Mesendoderm (in vitro differentiated cells): ENCODE data around the gene DDX60.

ENCODE experiments used
- DNase-seq: peaks from one replicate; pipeline ENCODE4 v3.0.0; 2013
- H2AK5ac ChIP-seq: 2 replicates; pipeline ENCODE4 v1.6.1; 2013; ENCODE audit warnings: low read length, inconsistent platforms
- H2BK120ac ChIP-seq: 2 replicates; pipeline ENCODE4 v1.6.1; 2013; ENCODE audit warnings: low read depth, mild to moderate bottlenecking, low read length, moderate library complexity, mixed read lengths
- H2BK15ac ChIP-seq: replicated peaks from 2 replicates; pipeline ENCODE4 v1.6.1; 2013; ENCODE audit warnings: low read depth, mild to moderate bottlenecking, moderate library complexity
- H2BK5ac ChIP-seq: 2 replicates; pipeline ENCODE4 v1.6.1; 2013; ENCODE audit warnings: low read length, inconsistent platforms
- H3K18ac ChIP-seq: 2 replicates; pipeline ENCODE4 v1.6.1; 2013; ENCODE audit warnings: mild to moderate bottlenecking, low read length, mixed read lengths
- H3K23ac ChIP-seq: one replicate; pipeline ENCODE4 v1.6.1; 2013; ENCODE audit warnings: low read length
- H3K27ac ChIP-seq: 2 replicates; pipeline ENCODE4 v1.5.1; 2013; ENCODE audit warnings: low read depth, mild to moderate bottlenecking, inconsistent platforms, low read length, moderate library complexity
- H3K27me3 ChIP-seq: 2 replicates; pipeline ENCODE4 v1.6.1; 2013; ENCODE audit warnings: low read length, control low read depth, mild to moderate bottlenecking, inconsistent platforms; ENCODE audit not compliant: insufficient read depth, poor library complexity
- H3K36me3 ChIP-seq: 2 replicates; pipeline ENCODE4 v1.6.1; 2013; ENCODE audit warnings: low read length, inconsistent platforms; ENCODE audit not compliant: control insufficient read depth, insufficient read depth
- H3K4ac ChIP-seq: one replicate; pipeline ENCODE4 v1.6.1; 2013; ENCODE audit warnings: low read depth, mild to moderate bottlenecking, low read length, moderate library complexity
- H3K4me1 ChIP-seq: 2 replicates; pipeline ENCODE4 v1.6.1; 2013; ENCODE audit warnings: low read depth, low read length, inconsistent platforms; ENCODE audit not compliant: control insufficient read depth
- H3K4me2 ChIP-seq: 2 replicates; pipeline ENCODE4 v1.6.1; 2013; ENCODE audit warnings: low read length
- H3K4me3 ChIP-seq: 2 replicates; pipeline ENCODE4 v1.5.1; 2013; ENCODE audit warnings: mild to moderate bottlenecking, low read length
- H3K56ac ChIP-seq: one replicate; pipeline ENCODE4 v1.6.1; 2013; ENCODE audit warnings: low read length
- H3K79me1 ChIP-seq: 2 replicates; pipeline ENCODE4 v1.6.1; 2013; ENCODE audit warnings: low read length, inconsistent platforms
- H3K79me2 ChIP-seq: 2 replicates; pipeline ENCODE4 v1.6.1; 2013; ENCODE audit warnings: mild to moderate bottlenecking, low read length; ENCODE audit not compliant: control insufficient read depth, insufficient read depth
- H3K9ac ChIP-seq: 2 replicates; pipeline ENCODE4 v1.6.1; 2013; ENCODE audit warnings: low read length, inconsistent platforms
- H4K5ac ChIP-seq: one replicate; pipeline ENCODE4 v1.6.1; 2013; ENCODE audit warnings: low read length
- H4K8ac ChIP-seq: one replicate; pipeline ENCODE4 v1.6.1; 2013; ENCODE audit warnings: low read depth, mild to moderate bottlenecking, control low read depth, low read length, moderate library complexity
- WGBS: extraction: QIAGEN DNeasy Blood & Tissue Kit; methylation state at CpG from one replicate; pipeline ENCODE4 v1.1.7; 2013; ENCODE audit warnings: low lambda C conversion rate, missing lambda C conversion rate; ENCODE audit not compliant: insufficient coverage; ENCODE audit errors: extremely low coverage; 5-methylcytosine and 5-hydroxymethylcytosine counted together

Gene DDX60

DNA sequence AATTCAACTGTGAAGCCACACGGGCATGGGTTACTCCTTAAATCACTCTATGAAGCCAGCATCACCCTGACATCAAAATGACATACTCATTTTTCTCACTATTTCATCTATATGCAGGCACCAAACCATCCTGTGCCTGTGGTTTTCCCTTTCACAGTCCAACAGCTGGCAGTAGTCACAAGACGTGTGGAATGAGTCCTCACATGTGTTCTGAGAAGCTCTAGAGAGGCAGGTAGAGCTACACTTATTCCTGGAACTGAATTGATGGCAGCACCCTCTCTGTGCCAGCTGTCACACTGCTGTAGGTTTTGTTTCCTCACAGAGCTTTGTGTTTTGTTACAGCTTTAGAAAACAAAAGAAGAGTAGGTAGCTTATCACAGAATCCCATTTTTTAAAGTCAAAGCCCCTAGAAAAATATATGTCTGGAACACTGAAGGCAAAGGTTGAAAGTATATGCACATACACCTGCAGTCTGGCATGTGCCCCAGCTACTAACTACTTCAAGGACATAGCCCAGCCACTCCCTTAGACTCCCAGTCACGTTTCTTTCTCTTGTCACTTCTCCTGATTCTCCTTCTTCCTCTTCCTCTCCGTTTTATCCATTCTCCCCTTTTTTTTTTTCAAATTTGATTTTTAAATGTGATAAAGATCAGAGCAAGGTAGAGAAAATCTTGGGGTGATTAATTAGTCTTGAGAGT is 119.1 kb downstream of the DDX60 start:
- H3K4me2 ChIP-seq, result no peak overlapping the region
- H3K27ac ChIP-seq, result no peak overlapping the region
- no peak overlapping the region for H3K23ac ChIP-seq
- H3K4me3 ChIP-seq, result no peak overlapping the region
- H2AK5ac ChIP-seq, result no peak overlapping the region
- H3K79me2 ChIP-seq, result no peaks in the 10 kb centered on the region
- no peak overlapping the region for H3K4ac ChIP-seq
- 100% methylated on average over 2 of the region's 4 CpGs for WGBS
- no peak overlapping the region for H3K18ac ChIP-seq
- no peak overlapping the region for H3K56ac ChIP-seq
- no peak for DNase-seq
- no peak overlapping the region for H2BK15ac ChIP-seq
- H3K27me3 ChIP-seq, result no peaks in the 10 kb centered on the region
- H4K8ac ChIP-seq, result no peak overlapping the region
- no peak overlapping the region for H2BK120ac ChIP-seq
- H3K79me1 ChIP-seq, result no peaks in the 10 kb centered on the region
- no peak overlapping the region for H2BK5ac ChIP-seq
- no peaks in the 10 kb centered on the region for H3K36me3 ChIP-seq
- no peaks in the 10 kb centered on the region for H3K4me1 ChIP-seq
- H4K5ac ChIP-seq, result no peak overlapping the region
- no peak overlapping the region for H3K9ac ChIP-seq

GRCh38 chr4:168197926-168198325 is 120.6 kb downstream of the DDX60 start:
- Histone ChIP-seq H3K27me3 (no peaks in the 10 kb centered on the region), H3K79me2 (no peaks in the 10 kb centered on the region), H3K4me2 (no peak overlapping the region), H2BK120ac (no peak overlapping the region), H4K8ac (no peak overlapping the region), H2BK15ac (no peak overlapping the region), H3K9ac (no peak overlapping the region), H3K36me3 (no peaks in the 10 kb centered on the region), H3K79me1 (no peaks in the 10 kb centered on the region), H3K4me3 (no peak overlapping the region), H3K18ac (no peak overlapping the region), H3K4me1 (no peaks in the 10 kb centered on the region), H4K5ac (no peak overlapping the region), H3K56ac (no peak overlapping the region), H2BK5ac (no peak overlapping the region), H3K4ac (no peak overlapping the region), H3K27ac (no peak overlapping the region), H2AK5ac (no peak overlapping the region), H3K23ac (no peak overlapping the region)
- DNase-seq, result no peak

DNA sequence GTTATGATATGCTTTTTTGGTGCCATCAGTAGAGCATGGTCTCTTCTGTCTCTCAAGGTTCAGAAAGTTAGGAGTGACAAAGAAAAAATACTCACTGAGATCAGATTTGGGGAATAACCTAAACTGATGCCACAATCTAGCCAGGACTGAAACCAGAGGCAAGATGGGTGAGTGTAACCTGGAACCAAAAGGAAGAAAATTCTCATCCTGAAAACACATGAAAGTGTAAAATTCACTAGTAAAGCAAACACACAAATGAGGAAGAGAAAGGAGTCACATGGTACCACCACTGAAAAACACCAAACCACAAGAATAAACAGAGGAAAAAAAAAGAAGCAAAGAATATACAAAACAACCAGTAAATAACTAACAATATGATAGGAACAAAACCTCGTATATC is 129.8 kb downstream of the DDX60 start:
- Histone ChIP-seq H3K18ac (no peak overlapping the region), H3K79me2 (no peaks in the 10 kb centered on the region), H4K5ac (no peak overlapping the region), H3K4me3 (no peak overlapping the region), H3K4ac (no peak overlapping the region), H2BK120ac (no peak overlapping the region), H3K27ac (no peak overlapping the region), H2BK5ac (no peak overlapping the region), H3K27me3 (no peaks in the 10 kb centered on the region), H4K8ac (no peak overlapping the region), H3K4me1 (no peaks in the 10 kb centered on the region), H3K36me3 (no peaks in the 10 kb centered on the region), H3K4me2 (no peak overlapping the region), H2AK5ac (no peak overlapping the region), H3K79me1 (no peaks in the 10 kb centered on the region), H3K23ac (no peak overlapping the region), H3K9ac (no peak overlapping the region), H2BK15ac (no peak overlapping the region), H3K56ac (no peak overlapping the region)
- DNase-seq, result no peak
- WGBS, result no CpG with 5 or more reads among the region's 1 CpG

- H3K27ac ChIP-seq, result no peak overlapping the region
- H3K36me3 ChIP-seq, result no peaks in the 10 kb centered on the region
- H3K4me3 ChIP-seq, result no peak overlapping the region
- no peaks in the 10 kb centered on the region for H3K79me1 ChIP-seq
- peak; percentile 25 for DNase-seq
- H2BK120ac ChIP-seq, result no peak overlapping the region
- no peak overlapping the region for H4K8ac ChIP-seq
- H2BK5ac ChIP-seq, result no peak overlapping the region
- H4K5ac ChIP-seq, result no peak overlapping the region
- no peak overlapping the region for H2BK15ac ChIP-seq
- no peak overlapping the region for H2AK5ac ChIP-seq
- no peaks in the 10 kb centered on the region for H3K4me1 ChIP-seq
- no peak overlapping the region for H3K23ac ChIP-seq
- H3K4me2 ChIP-seq, result no peak overlapping the region
- no peak overlapping the region for H3K4ac ChIP-seq
- no peaks in the 10 kb centered on the region for H3K27me3 ChIP-seq
- H3K56ac ChIP-seq, result no peak overlapping the region
- no peaks in the 10 kb centered on the region for H3K79me2 ChIP-seq
- no peak overlapping the region for H3K18ac ChIP-seq
- WGBS, result no CpG with 5 or more reads among the region's 6 CpGs
- no peak overlapping the region for H3K9ac ChIP-seq
These were observed 134.6 kb downstream of the DDX60 start for GRCh38 chr4:168183717-168184571.

DNA sequence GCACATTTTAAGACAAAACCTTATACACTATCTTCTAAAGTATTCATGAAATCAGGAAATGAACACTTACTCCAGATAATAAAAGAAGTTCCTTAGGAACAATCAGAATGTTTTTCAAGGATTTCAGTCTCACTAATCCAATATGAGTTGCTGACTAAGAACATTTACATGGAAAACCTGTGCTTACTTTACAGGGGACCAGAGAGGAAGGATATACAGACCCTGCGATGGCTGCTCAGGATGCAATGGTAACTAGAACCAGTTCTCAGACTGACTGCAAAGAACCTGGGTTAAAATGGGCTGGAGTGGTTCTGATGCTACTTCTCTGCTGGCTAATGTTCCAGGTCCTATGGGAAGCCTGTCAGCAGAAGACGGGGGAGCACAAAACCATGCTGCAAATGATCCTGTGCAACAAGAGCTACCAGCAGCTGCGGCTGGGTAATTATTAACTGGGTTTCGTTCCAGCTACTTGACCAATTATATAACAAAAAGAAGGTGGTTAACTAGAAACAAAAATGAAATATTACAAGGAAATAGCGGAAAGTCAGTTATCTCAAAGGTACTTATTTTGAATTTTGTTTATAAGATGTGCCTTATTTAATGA is 140.9 kb downstream of the DDX60 start:
- Histone ChIP-seq H3K79me2 (no peaks in the 10 kb centered on the region), H3K79me1 (no peaks in the 10 kb centered on the region), H3K4me1 (no peaks in the 10 kb centered on the region), H4K8ac (no peak overlapping the region), H3K27me3 (no peaks in the 10 kb centered on the region), H3K9ac (no peak overlapping the region), H2BK120ac (no peak overlapping the region), H3K4me2 (no peak overlapping the region), H2BK5ac (no peak overlapping the region), H3K56ac (no peak overlapping the region), H3K4me3 (no peak overlapping the region), H2AK5ac (no peak overlapping the region), H3K4ac (no peak overlapping the region), H3K18ac (no peak overlapping the region), H3K36me3 (no peaks in the 10 kb centered on the region), H3K27ac (no peak overlapping the region), H4K5ac (no peak overlapping the region), H2BK15ac (no peak overlapping the region), H3K23ac (no peak overlapping the region)
- no peak for DNase-seq
- no CpG with 5 or more reads among the region's 5 CpGs for WGBS
